HepG2 (cell line): ENCODE data around the gene NUBP2. TPM values are rescaled to one million over a fixed set of nuclear protein-coding genes. Genes with fewer than 3 reads are reported as not detected.

ENCODE experiments used
- CHD4 ChIP-seq: fragments of 200-600 bp; sonication (generic); IDR thresholded peaks from 2 replicates; pipeline ENCODE4 v1.7.0; 2017; ENCODE audit warnings: mild to moderate bottlenecking, low read length, borderline replicate concordance
- EHMT2 ChIP-seq: fragments of 200-600 bp; sonication (generic); IDR thresholded peaks from 2 replicates; pipeline ENCODE4 v1.7.0; 2017; ENCODE audit warnings: antibody characterized with exemption, low read depth, low read length, borderline replicate concordance
- EZH2 ChIP-seq: conservative IDR thresholded peaks from 2 replicates; pipeline ENCODE4 v1.6.1; 2012; ENCODE audit warnings: mild to moderate bottlenecking, low read depth, low read length, moderate library complexity
- HES4 ChIP-seq: sonication (generic); formaldehyde crosslinking; IDR thresholded peaks from 2 replicates; pipeline ENCODE4 v1.9.0; 2021; ENCODE audit warnings: mild to moderate bottlenecking, missing genetic modification reagents, borderline replicate concordance
- MEF2D ChIP-seq: sonication (generic); formaldehyde crosslinking; IDR thresholded peaks from 2 replicates; pipeline ENCODE4 v1.5.1; 2020; ENCODE audit warnings: mild to moderate bottlenecking, missing genetic modification reagents
- NCOR1 ChIP-seq: fragments of 200-600 bp; sonication (generic); IDR thresholded peaks from 2 replicates; pipeline ENCODE4 v1.7.0; 2017; ENCODE audit warnings: antibody characterized with exemption, low read length, borderline replicate concordance
- RELA ChIP-seq: sonication (generic); formaldehyde crosslinking; IDR thresholded peaks from 2 replicates; pipeline ENCODE4 v1.4.0; 2020; ENCODE audit warnings: missing genetic modification reagents
- RXRA ChIP-seq: sonication (generic); formaldehyde crosslinking; IDR thresholded peaks from 2 replicates; pipeline ENCODE4 v1.5.1; 2020; ENCODE audit warnings: missing genetic modification reagents
- ZMYM2 ChIP-seq: sonication (generic); formaldehyde crosslinking; IDR thresholded peaks from 2 replicates; pipeline ENCODE4 v1.8.0; 2022; ENCODE audit warnings: mild to moderate bottlenecking, missing genetic modification reagents
- ZNF7 ChIP-seq: IDR thresholded peaks from 2 replicates; pipeline ENCODE4 v1.6.1; 2016; ENCODE audit warnings: missing biosample characterization, missing genetic modification reagents
- ZNF850 ChIP-seq: sonication (generic); formaldehyde crosslinking; conservative IDR thresholded peaks from 2 replicates; pipeline ENCODE4 v1.9.0; 2021; ENCODE audit warnings: mild to moderate bottlenecking, missing genetic modification reagents
- polyA plus RNA-seq, 8 experiments: library from polyadenylated mRNA; depleted of rRNA in 3 of 8; stranded (reverse) in 7 of 8; unstranded in 1 of 8; fragments of >200 nt; fragmentation: Illumina TruSeq in 4 of 8; extraction: Trizol in 4 of 8; gene quantifications; 2 replicates each; pipeline versions ENCODE4 v1.2.1 to v1.2.3, GENCODE V29; 2011 to 2016; ENCODE audit warnings: low read depth in 4 of 8, missing spikeins in 1 of 8, mixed read lengths in 1 of 8; ENCODE audit not compliant: insufficient read depth in 1 of 8
- total RNA-seq, 5 experiments: library from RNA; depleted of rRNA; stranded (reverse); fragments of >200 nt; fragmentation: Illumina TruSeq; extraction: Trizol; gene quantifications; 2 replicates each; pipeline ENCODE4 v1.2.3, GENCODE V29; 2016; ENCODE audit warnings: low read depth in 1 of 5
- TF ChIP-seq, protein P1 (sequence below): fragments of 450-650 bp; IDR thresholded peaks from 2 replicates; pipeline ENCODE4 v1.6.1; 2017
- TF ChIP-seq, protein P2 (sequence below): sonication (generic); formaldehyde crosslinking; IDR thresholded peaks from 2 replicates; pipeline ENCODE4 v1.4.0; 2020; ENCODE audit warnings: missing genetic modification reagents
- TF ChIP-seq, protein P3 (sequence below): sonication (generic); formaldehyde crosslinking; IDR thresholded peaks from 2 replicates; pipeline ENCODE4 v1.5.0; 2020; ENCODE audit warnings: missing genetic modification reagents, mild to moderate bottlenecking, borderline replicate concordance
- TF ChIP-seq, protein P4 (sequence below): sonication (generic); formaldehyde crosslinking; IDR thresholded peaks from 2 replicates; pipeline ENCODE4 v1.5.0; 2020; ENCODE audit warnings: mild to moderate bottlenecking, missing genetic modification reagents, borderline replicate concordance
- TF ChIP-seq, protein P5 (sequence below): sonication (generic); formaldehyde crosslinking; IDR thresholded peaks from 2 replicates; pipeline ENCODE4 v1.4.0; 2020; ENCODE audit warnings: missing genetic modification reagents, borderline replicate concordance
- TF ChIP-seq, protein P6 (sequence below): IDR thresholded peaks from 2 replicates; pipeline ENCODE4 v1.6.1; 2012; ENCODE audit warnings: low read length, improper control_type of control experiment
- TF ChIP-seq, protein P7 (sequence below): sonication (generic); formaldehyde crosslinking; IDR thresholded peaks from 2 replicates; pipeline ENCODE4 v1.4.0; 2020; ENCODE audit warnings: missing genetic modification reagents, borderline replicate concordance

The NUBP2 gene
- total and polyA plus RNA-seq, 2 of the 13 experiments (the other 11 are each of a cell fraction or from before 2014, with no cell fraction given), result 25.7 to 61.5 TPM

DNA sequence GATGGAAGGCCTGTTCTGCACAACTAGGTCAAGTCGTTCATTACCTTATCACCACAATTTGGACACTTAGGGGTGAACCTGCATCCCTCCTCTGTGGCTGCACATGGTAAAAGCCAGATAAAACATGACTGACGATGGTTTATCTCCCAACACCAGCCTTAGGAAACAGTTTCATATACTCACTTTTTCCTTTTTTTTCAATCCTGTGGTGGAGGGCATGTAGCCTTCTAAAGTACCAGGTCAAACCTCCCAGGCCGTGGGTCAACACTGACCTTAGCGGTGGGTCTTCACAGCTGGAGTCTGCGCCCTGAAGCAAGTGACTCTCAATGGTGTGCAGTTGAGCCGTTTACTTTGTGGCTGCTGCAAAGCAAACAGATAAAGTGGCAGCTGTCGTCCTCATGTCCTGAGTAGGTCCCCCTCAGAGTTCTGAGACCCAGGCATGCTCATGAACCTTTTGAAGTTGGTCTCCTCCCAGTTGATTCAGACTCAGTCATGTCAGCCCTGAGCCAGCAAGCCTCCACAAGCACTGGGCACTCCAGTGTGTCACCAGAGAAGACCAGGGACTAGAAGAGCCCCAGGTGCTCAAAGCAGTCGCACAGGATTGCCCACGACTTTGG is 50.2 kb downstream of the NUBP2 start (continued):
- TF ChIP-seq, protein P1, sequence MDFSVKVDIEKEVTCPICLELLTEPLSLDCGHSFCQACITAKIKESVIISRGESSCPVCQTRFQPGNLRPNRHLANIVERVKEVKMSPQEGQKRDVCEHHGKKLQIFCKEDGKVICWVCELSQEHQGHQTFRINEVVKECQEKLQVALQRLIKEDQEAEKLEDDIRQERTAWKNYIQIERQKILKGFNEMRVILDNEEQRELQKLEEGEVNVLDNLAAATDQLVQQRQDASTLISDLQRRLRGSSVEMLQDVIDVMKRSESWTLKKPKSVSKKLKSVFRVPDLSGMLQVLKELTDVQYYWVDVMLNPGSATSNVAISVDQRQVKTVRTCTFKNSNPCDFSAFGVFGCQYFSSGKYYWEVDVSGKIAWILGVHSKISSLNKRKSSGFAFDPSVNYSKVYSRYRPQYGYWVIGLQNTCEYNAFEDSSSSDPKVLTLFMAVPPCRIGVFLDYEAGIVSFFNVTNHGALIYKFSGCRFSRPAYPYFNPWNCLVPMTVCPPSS, result no peak
- TF ChIP-seq, protein P2, sequence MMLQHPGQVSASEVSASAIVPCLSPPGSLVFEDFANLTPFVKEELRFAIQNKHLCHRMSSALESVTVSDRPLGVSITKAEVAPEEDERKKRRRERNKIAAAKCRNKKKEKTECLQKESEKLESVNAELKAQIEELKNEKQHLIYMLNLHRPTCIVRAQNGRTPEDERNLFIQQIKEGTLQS (CRISPR knock-in tag), result no peak
- TF ChIP-seq, protein P3, sequence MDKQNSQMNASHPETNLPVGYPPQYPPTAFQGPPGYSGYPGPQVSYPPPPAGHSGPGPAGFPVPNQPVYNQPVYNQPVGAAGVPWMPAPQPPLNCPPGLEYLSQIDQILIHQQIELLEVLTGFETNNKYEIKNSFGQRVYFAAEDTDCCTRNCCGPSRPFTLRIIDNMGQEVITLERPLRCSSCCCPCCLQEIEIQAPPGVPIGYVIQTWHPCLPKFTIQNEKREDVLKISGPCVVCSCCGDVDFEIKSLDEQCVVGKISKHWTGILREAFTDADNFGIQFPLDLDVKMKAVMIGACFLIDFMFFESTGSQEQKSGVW (CRISPR knock-in tag), result no peak
- TF ChIP-seq, protein P4, sequence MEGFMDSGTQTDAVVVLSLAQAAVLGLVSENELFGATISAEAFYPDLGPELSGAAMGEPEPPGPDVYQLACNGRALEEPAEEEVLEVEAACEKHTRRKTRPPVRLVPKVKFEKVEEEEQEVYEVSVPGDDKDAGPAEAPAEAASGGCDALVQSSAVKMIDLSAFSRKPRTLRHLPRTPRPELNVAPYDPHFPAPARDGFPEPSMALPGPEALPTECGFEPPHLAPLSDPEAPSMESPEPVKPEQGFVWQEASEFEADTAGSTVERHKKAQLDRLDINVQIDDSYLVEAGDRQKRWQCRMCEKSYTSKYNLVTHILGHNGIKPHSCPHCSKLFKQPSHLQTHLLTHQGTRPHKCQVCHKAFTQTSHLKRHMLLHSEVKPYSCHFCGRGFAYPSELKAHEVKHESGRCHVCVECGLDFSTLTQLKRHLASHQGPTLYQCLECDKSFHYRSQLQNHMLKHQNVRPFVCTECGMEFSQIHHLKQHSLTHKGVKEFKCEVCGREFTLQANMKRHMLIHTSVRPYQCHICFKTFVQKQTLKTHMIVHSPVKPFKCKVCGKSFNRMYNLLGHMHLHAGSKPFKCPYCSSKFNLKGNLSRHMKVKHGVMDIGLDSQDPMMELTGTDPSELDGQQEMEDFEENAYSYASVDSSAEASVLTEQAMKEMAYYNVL, result peak; percentile 46; the same call in 1 of the 2 replicates
- TF ChIP-seq ZNF850 (CRISPR knock-in tag) (no peak), MEF2D (CRISPR knock-in tag) (peak; percentile 83; the same call in 1 of the 2 replicates), ZMYM2 (peak; percentile 40; the same call in 1 of the 2 replicates), NCOR1 (no peak), RXRA (CRISPR knock-in tag) (peak; percentile 87), CHD4 (no peak), HES4 (CRISPR knock-in tag) (no peak), EZH2 (no peak), RELA (CRISPR knock-in tag) (no peak), ZNF7 (CRISPR knock-in tag) (no peak), EHMT2 (no peak)
- TF ChIP-seq, protein P5, sequence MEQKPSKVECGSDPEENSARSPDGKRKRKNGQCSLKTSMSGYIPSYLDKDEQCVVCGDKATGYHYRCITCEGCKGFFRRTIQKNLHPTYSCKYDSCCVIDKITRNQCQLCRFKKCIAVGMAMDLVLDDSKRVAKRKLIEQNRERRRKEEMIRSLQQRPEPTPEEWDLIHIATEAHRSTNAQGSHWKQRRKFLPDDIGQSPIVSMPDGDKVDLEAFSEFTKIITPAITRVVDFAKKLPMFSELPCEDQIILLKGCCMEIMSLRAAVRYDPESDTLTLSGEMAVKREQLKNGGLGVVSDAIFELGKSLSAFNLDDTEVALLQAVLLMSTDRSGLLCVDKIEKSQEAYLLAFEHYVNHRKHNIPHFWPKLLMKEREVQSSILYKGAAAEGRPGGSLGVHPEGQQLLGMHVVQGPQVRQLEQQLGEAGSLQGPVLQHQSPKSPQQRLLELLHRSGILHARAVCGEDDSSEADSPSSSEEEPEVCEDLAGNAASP (CRISPR knock-in tag), result peak; percentile 77; the same call in 1 of the 2 replicates
- TF ChIP-seq, protein P6, sequence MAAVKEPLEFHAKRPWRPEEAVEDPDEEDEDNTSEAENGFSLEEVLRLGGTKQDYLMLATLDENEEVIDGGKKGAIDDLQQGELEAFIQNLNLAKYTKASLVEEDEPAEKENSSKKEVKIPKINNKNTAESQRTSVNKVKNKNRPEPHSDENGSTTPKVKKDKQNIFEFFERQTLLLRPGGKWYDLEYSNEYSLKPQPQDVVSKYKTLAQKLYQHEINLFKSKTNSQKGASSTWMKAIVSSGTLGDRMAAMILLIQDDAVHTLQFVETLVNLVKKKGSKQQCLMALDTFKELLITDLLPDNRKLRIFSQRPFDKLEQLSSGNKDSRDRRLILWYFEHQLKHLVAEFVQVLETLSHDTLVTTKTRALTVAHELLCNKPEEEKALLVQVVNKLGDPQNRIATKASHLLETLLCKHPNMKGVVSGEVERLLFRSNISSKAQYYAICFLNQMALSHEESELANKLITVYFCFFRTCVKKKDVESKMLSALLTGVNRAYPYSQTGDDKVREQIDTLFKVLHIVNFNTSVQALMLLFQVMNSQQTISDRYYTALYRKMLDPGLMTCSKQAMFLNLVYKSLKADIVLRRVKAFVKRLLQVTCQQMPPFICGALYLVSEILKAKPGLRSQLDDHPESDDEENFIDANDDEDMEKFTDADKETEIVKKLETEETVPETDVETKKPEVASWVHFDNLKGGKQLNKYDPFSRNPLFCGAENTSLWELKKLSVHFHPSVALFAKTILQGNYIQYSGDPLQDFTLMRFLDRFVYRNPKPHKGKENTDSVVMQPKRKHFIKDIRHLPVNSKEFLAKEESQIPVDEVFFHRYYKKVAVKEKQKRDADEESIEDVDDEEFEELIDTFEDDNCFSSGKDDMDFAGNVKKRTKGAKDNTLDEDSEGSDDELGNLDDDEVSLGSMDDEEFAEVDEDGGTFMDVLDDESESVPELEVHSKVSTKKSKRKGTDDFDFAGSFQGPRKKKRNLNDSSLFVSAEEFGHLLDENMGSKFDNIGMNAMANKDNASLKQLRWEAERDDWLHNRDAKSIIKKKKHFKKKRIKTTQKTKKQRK, result no peak
- TF ChIP-seq, protein P7, sequence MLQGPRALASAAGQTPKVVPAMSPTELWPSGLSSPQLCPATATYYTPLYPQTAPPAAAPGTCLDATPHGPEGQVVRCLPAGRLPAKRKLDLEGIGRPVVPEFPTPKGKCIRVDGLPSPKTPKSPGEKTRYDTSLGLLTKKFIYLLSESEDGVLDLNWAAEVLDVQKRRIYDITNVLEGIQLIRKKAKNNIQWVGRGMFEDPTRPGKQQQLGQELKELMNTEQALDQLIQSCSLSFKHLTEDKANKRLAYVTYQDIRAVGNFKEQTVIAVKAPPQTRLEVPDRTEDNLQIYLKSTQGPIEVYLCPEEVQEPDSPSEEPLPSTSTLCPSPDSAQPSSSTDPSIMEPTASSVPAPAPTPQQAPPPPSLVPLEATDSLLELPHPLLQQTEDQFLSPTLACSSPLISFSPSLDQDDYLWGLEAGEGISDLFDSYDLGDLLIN (CRISPR knock-in tag), result peak; percentile 67; the same call in 1 of the 2 replicates
